ENCODE data around the gene NFATC3. TPM values are rescaled to one million over a fixed set of nuclear protein-coding genes. Genes with fewer than 3 reads are reported as not detected.

NFATC3 gene
- total RNA-seq, 1 donor = 32.8 TPM

GRCh38 chr16:68206245-68206644 lies 121.1 kb downstream of the NFATC3 start:
- DNase-seq (ENCODE audit: low read depth) = no peak
- no peak overlapping the region for H3K4me3 ChIP-seq (ENCODE audit: low read depth, low read length)
- TF ChIP-seq CTCF (IDR thresholded peaks at IDR 0.05; ENCODE audit: insufficient read depth, low read depth, low read length) = no peak

- H3K4me3 ChIP-seq (ENCODE audit: low read depth, low read length) = no peak overlapping the region
- DNase-seq (ENCODE audit: low read depth) = no peak
- TF ChIP-seq CTCF (IDR thresholded peaks at IDR 0.05; ENCODE audit: insufficient read depth, low read depth, low read length) = no peak
Measured at GRCh38 chr16:68214726-68215125, 129.6 kb downstream of the NFATC3 start.

DNA sequence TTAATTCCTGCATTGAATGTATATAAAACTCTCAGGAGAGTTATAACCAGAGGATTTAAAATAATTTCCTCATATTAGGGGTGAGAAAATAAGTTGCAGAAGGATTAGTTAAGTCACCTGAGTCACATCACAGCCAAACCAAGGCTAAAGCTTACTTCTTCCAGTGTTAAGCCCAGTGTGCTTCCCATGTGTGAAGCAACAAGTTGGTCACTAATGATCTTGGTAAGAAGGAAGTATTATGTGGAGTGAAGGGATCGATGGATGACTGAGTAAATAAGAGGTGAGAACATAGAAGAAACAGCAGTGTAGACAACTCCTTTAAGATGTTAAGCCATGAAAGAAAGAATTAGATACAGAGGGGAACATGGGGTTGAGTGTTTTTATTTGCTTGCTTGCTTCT lies 130.1 kb downstream of the NFATC3 start:
- no peak for TF ChIP-seq CTCF (IDR thresholded peaks at IDR 0.05; ENCODE audit: insufficient read depth, low read depth, low read length)
- no peak for DNase-seq (ENCODE audit: low read depth)
- no peak overlapping the region for H3K4me3 ChIP-seq (ENCODE audit: low read depth, low read length)

DNA sequence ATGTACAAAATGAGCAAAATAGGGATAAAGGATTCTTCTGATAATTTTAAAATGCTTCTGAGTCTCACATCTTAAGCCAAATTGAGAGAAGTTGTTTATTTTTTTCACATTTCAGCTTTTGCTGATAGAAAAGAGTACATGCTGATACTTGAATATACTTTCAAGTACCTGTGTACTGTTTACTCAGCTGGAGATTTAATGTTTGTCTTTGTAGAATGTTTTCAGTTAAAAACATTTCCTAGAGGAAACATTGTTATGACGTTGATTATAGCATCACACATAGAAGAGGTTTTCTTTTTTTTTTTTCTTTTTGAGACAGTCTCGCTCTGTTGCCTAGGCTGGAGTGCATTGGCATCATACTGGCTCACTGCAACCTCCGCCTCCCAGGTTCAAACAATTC lies 131.1 kb downstream of the NFATC3 start:
- no peak for TF ChIP-seq CTCF (IDR thresholded peaks at IDR 0.05; ENCODE audit: insufficient read depth, low read depth, low read length)
- H3K4me3 ChIP-seq (ENCODE audit: low read depth, low read length) = no peak overlapping the region
- DNase-seq (ENCODE audit: low read depth) = no peak

- no peak for DNase-seq (ENCODE audit: low read depth)
- no peak for TF ChIP-seq CTCF (IDR thresholded peaks at IDR 0.05; ENCODE audit: insufficient read depth, low read depth, low read length)
- H3K4me3 ChIP-seq (ENCODE audit: low read depth, low read length) = no peak overlapping the region
Measured at GRCh38 chr16:68217506-68217905, 132.3 kb downstream of the NFATC3 start.

- DNase-seq (ENCODE audit: low read depth) = no peak
- H3K4me3 ChIP-seq (ENCODE audit: low read depth, low read length) = no peak overlapping the region
- TF ChIP-seq CTCF (IDR thresholded peaks at IDR 0.05; ENCODE audit: insufficient read depth, low read depth, low read length) = no peak
Measured at GRCh38 chr16:68219725-68220351, 134.7 kb downstream of the NFATC3 start.

DNA sequence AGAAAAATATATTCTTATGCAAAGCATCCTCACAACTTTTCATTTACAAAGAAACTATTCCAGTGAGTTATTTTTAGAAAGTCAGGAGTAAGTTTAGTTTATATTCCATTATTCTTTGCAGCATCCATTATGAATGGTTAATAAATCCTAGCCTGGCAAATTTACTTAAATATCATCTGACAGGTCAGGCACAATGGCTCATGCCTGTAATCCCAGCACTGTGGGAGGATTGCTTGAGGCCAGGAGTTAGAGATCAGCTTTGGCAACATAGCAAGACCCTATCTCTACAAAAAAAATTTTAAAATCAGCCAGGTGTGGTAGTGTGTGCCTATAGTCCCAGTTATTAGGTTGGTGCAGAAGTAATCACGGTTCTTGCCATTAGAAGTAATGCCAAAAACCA lies 137.9 kb downstream of the NFATC3 start:
- DNase-seq (ENCODE audit: low read depth) = no peak
- no peak for TF ChIP-seq CTCF (IDR thresholded peaks at IDR 0.05; ENCODE audit: insufficient read depth, low read depth, low read length)

More for the DNA sequence above, 137.9 kb downstream of the NFATC3 start:
- no peak overlapping the region for H3K4me3 ChIP-seq (ENCODE audit: low read depth, low read length)
